ENCODE data around the gene ZSCAN20. TPM values are rescaled to one million over a fixed set of nuclear protein-coding genes. Genes with fewer than 3 reads are reported as not detected.
"Not testable (repeated sequence)": the region's sequence is repeated elsewhere in the genome, so short reads cannot be mapped to it uniquely, and the experiment has no call there.

ZSCAN20 gene
- polyA plus RNA-seq, 1 donor from 2014 or later: 3.3 TPM

GRCh38 chr1:33508151-33508550 is 35.7 kb downstream of the ZSCAN20 start:
- Histone ChIP-seq H3K9ac (ENCODE audit: low read length) (no peak overlapping the region), H3K27me3 (ENCODE audit: insufficient read depth, low read depth, low read length) (no peaks in the 10 kb centered on the region), H3K36me3 (ENCODE audit: insufficient read depth, low read length) (no peaks in the 10 kb centered on the region), H3K27ac (ENCODE audit: low read length) (no peak overlapping the region), H2AFZ (ENCODE audit: low read depth, low read length) (no peak overlapping the region), H3K9me2 (ENCODE audit: insufficient read depth, low read length) (no peaks in the 10 kb centered on the region), H3K4me3 (ENCODE audit: low read length) (no peak overlapping the region), H4K20me1 (ENCODE audit: insufficient read depth) (no peaks in the 10 kb centered on the region), H3K9me3 (ENCODE audit: low read length) (no peaks in the 10 kb centered on the region), H3F3A (ENCODE audit: insufficient read depth, low read length, poor library complexity, severe bottlenecking) (no peaks in the 10 kb centered on the region), H3K79me2 (replicated peaks; ENCODE audit: insufficient read depth, low read length) (no peaks in the 10 kb centered on the region), H3K4me2 (ENCODE audit: low read length) (no peak overlapping the region)
- TF ChIP-seq SMC3 (conservative IDR thresholded peaks at IDR 0.05; ENCODE audit: poor library complexity) (no peak), CTCF (IDR thresholded peaks at IDR 0.05; ENCODE audit: poor library complexity, severe bottlenecking) (no peak), TAF1 (IDR thresholded peaks at IDR 0.05; ENCODE audit: low read depth) (no peak), REST (IDR thresholded peaks at IDR 0.05; ENCODE audit: borderline replicate concordance) (no peak), EP300 (conservative IDR thresholded peaks at IDR 0.05; ENCODE audit: poor library complexity, severe bottlenecking) (no peak), MXI1 (conservative IDR thresholded peaks at IDR 0.05; ENCODE audit: poor library complexity, severe bottlenecking) (no peak), POLR2AphosphoS5 (IDR thresholded peaks at IDR 0.05) (no peak), EZH2 (IDR thresholded peaks at IDR 0.05; ENCODE audit: borderline replicate concordance, insufficient read depth, low read length, poor library complexity, severe bottlenecking) (no peak), RAD21 (conservative IDR thresholded peaks at IDR 0.05) (no peak)

GRCh38 chr1:33509276-33509675 is 36.8 kb downstream of the ZSCAN20 start:
- not testable (repeated sequence) for H3K4me3 ChIP-seq (ENCODE audit: low read length); H3K9ac ChIP-seq (ENCODE audit: low read length); H3K27me3 ChIP-seq (ENCODE audit: insufficient read depth, low read depth, low read length); H4K20me1 ChIP-seq (ENCODE audit: insufficient read depth); H3K36me3 ChIP-seq (ENCODE audit: insufficient read depth, low read length); H3F3A ChIP-seq (ENCODE audit: insufficient read depth, low read length, poor library complexity, severe bottlenecking); H3K27ac ChIP-seq (ENCODE audit: low read length); H3K9me3 ChIP-seq (ENCODE audit: low read length); H2AFZ ChIP-seq (ENCODE audit: low read depth, low read length); H3K9me2 ChIP-seq (ENCODE audit: insufficient read depth, low read length); H3K79me2 ChIP-seq (replicated peaks; ENCODE audit: insufficient read depth, low read length); H3K4me2 ChIP-seq (ENCODE audit: low read length)

Measured in neural cell (in vitro differentiated cells).